ENCODE results near the gene CTIF. TPM values are rescaled to one million over a fixed set of nuclear protein-coding genes. Genes with fewer than 3 reads are reported as not detected.
"Not testable (repeated sequence)": the region's sequence is repeated elsewhere in the genome, so short reads cannot be mapped to it uniquely, and the experiment has no call there.

CTIF gene
- total RNA-seq, 1 donor from 2014 or later: 4.2 TPM

DNA sequence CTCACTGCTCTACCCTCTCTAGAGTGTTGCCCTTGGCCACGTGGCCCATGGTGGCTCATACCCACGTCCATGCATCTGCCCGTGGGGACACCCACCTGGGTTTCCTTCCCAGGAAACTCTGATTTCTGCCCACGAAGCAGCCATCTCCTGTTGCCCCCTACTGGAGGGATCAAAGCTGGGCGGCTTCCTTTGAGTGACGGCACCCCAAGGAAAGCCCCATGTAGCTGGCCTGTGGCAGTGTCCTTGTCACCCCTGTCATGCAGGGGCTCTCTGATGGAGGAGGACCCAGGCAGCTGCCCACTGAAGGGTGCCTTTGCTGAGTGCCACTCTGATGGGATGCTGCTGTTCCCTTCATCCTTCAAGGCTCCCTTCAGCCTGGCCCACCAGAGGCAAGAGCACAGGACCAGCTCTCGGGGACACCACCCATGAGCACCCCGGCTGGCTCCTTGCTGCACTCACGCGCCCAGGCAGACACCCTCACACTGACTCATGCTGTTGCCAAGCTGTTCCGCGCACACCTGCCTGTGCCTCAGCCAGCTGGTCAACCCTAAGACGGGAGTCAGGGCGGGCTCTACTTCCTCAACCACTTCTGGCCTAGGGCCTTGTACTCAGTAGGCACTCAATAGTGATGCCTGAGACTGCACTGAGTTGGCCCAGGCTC, 101.1 kb downstream of the CTIF start:
- intact Hi-C loops (cut with micrococcal nuclease): no loop called here

DNA sequence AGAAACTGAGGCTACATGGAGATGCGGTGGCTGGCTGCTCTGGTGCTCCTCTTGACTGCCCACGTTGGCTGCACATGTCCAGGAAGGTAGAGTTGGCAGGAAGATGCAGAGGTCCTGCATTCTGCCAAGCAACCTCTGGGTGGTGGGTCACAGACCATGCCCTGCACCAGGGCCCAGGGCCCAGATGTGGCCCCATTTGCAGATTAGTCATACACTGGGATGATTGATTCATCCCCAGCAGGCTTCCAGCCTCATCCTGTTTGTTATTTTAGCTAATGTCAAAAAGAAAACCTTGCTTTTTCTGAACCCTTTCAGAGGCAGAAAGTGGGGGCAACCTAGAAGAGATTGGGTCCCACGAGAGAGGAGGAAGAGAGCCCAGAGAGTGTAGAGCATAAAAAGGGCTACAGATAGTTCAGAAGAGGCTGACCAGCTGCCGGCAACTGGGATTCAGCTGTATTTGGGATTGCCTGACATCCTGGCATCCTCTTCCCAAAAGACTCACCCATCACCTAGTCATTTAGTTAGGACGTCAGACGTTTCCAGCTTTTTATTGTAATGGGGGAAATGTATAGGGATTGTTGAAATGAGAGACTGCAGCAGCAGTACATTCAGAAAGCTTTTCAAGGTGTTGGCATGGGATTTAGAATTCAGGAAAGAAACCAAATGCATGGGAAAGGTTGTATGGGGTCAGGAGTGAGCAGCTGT, 101.9 kb downstream of the CTIF start:
- intact Hi-C loops (cut with micrococcal nuclease): no loop called here

DNA sequence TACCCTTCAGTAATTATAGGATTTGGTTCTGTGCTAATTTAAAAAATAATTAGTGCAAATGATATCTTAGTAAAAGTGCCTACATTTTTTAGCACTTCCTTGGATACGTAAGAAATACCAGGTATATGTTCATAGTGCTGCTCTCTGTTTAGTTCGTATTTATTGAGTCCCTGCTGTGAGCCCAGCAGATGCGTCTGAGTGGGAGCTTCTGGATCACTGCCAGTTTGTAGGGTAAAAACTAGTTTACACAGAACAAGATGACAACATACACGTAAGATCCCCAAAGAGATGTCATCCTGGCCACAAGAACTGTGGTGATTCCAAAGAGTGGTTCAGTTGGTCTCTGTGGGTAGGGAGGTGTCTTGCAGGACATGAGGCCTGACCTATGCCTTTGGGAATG, 103.2 kb downstream of the CTIF start:
- intact Hi-C loops (cut with micrococcal nuclease): no loop called here

DNA sequence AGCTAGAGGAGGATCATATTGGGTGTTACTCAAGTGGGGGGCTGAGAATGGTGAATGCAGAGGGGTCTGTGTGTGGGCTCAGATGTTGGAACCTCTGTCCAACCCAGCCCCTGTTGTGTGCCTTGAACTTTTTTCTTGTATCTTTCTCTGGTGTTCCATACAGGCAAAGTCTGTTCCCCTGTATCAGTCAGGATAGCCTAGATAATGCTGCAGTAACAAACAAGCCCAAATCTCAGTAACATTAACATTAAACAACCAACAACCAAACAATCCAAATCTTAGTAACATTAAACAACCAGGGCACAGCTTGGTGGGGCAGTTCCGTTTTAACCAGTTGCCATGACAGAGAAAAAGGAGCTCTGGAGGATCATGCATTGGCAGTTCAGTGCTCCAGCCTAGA, 103.7 kb downstream of the CTIF start:
- intact Hi-C loops (cut with micrococcal nuclease): no loop called here

DNA sequence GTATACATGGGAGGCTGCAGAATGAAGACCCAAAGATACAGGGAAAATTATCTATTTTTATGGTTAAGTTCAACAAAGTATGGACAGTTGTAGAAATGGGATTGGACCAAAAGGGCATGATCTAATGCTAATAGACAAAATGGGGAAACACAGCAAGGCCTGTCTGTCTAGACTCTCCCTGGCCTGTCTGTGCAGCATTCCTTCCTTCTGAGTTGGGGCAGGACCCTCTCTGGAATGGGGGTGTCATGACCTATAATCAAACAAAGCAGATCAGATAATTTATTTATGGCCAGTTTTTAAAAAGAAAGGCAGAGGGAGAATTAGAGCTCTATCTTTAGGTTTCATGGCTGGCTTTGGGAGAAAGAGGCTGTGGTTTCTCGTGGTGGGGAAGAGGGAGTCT, 104.4 kb downstream of the CTIF start:
- intact Hi-C loops (cut with micrococcal nuclease): no loop called here

DNA sequence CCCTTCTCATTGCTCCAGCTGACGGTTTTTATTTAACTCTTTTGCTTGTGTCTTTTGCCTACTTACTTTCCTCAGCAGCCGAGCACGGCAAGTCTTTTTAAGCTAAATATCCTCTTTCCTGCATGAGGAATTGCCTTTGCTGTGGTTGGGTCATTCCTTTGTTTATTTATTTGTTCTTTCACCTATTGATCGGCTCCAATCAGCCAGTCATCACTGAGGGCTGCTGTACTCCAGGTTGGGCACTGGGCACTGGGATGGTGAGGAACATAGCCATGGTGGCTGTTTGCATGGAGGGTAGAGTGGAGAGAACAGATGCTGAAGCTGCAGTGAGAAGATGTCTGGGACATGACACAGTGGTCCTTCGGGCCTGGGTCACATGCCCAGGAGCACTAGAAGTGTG, 105.2 kb downstream of the CTIF start:
- intact Hi-C loops (cut with micrococcal nuclease): no loop called here

DNA sequence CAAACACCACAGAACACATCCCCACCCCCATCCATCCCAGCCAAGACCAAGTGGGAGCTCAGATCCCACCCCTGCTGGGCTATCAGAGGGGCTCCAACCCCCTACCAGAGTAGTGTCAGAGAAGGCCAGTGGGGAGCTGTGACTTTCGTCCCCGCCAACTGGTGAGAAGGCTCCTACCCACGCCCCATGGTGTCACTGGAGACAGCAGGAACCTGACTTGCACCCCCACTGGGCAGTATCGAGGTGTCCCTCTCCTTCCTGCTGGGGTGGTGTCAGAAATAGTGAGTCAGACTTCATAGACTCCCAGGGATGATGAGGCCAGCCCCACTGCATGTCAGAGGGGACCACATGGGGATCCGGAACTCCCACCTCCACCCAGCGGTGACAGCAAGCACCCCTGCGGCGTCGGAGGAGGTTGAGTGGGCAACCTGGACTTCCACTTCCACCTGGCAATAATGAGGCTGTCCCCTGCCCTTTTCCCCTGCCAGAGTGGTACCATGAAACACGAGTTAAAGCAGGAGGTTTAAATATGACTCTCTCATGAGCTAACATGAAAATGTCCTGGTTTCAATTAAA, 106.7 kb downstream of the CTIF start:
- intact Hi-C loops (cut with micrococcal nuclease): no loop called here

DNA sequence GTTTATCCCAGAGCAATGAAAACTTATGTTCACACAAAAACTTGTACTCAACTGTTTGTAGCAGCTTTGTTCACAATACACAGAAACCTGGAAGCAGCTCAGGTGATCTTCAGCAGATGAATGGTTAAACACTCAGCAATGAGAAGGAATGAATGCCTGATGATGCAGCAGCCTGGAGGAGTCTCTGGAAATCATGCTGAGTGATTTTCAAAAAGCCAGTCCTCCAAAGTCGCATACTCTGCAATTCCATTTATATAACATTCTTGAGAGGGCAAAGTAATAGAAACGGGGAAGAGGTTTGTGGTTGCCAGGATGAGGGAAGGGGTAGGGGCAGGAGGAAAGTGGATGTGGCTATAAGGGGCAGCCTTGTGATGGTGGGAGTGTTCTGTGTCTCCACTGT, 108.1 kb downstream of the CTIF start:
- intact Hi-C loops (cut with micrococcal nuclease): no loop called here

DNA sequence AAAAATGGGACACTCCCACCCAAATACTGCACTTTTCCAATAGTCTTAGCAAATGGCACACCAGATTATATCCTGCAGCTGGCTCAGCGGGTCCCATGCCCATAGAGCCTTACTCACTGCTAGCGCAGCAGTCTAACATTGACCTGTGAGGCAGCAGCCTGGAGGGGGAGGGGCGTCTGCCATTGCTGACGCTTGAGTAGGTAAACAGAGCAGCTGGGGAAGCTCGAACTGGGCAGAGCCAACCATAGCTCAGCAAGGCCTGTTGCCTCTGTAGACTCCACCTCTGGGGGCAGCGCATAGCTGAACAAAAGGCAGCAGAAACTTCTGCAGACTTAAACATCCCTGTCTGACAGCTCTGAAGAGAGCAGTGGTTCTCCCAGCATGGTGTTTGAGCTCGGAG, 110.4 kb downstream of the CTIF start:
- intact Hi-C loops (cut with micrococcal nuclease): no loop called here

DNA sequence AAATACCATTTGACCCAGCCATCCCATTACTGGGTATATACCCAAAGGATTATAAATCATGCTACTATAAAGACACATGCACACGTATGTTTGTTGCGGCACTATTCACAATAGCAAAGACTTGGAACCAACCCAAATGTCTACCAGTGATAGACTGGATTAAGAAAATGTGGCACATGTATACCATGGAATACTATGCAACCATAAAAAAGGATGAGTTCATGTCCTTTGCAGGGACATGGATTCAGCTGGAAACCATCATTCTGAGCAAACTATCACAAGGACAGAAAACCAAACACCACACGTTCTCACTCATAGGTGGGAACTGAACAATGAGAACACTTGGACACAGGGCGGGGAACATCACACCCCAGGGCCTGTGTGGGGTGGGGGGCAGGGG, 115.8 kb downstream of the CTIF start:
- intact Hi-C loops (cut with micrococcal nuclease): not testable (repeated sequence)

DNA sequence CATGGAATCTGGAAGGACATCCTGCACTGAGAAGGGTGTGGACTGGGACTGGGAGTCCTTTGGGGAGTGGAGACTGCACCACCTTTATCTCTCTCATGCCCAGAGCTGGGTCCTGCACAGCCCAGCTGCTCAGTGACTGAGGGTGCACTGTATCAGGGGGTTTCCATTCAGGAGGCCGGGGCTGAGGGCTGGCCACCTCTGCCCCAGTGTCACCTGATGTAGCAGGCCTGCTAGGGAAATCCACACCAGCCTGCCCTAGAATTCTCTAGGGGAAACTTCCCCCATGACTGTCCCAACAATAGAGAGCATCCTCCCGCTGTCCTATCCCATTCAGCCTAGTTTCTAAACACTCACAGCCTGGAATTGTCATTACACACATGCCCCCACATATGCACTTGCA, 116.7 kb downstream of the CTIF start:
- intact Hi-C loops (cut with micrococcal nuclease): no loop called here

DNA sequence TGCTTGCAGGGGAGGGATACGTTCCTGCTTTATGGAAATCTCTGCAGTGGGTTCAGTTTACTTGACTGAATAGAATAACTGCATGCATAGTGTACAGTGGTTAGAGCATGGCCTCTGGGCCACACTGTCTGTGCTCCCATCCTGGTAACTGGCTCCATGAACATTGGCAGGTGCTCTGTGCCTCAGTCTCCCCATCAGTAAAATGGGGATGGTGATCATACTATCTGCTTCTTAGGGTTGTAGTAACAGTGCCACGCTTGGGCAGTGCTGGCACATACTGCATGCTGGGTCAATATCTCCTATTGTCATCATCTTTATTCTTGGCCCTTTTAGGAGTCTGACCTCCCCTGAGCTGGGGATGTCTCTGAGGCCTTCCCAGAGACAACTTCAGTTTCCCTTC, 117.3 kb downstream of the CTIF start:
- intact Hi-C loops (cut with micrococcal nuclease): no loop called here

DNA sequence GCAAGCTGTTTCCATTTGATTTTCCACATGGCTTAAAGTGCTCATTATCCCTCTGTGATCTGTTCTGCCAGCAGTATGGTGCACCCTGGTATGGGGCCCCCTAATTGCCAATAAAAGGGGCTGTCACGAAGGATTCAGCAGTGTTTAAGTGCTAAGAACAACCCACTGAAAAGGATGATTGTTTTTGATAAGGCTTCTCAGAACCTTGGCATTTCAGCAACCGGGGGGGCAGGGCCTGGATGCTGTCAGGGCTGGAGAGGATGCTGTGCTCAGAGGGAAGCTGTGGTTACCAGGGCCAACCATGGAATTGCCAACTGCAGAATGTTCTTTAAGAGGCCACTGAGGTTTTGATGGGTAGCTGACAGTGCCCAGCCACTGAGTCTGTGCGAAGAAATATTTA, 117.8 kb downstream of the CTIF start:
- intact Hi-C loops (cut with micrococcal nuclease): no loop called here

DNA sequence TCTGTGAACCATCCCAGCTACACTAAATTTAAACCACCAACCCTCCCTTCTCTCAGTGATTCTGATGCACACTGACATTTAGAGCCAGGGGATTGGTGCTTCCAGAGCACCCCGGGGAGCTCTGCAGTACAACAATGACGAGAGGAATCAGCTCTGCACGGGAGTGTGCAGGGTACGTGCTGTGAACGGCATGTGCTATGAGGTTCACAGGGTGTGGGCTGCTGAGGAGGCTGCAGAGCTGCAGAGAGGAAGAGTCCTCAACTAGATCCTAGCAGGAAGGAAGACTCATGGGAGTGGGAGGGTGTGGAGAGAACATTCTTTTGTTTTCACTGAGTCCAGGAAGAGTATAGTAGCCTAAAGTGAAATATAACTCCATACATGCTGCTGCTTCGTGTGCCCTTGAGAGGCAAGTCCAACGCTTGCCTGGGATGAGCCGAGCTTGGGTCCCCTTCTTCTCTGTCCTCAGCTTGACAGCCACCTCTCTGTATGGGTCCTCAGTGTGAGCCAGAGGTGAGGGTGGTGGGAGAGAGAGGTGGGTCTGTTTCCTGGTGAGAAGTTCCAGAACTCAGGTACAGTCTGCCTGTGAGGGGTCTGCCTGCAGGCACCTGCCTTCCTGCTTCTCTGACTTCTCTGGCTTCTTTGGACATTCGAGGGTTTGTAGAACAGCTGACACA, 118.8 kb downstream of the CTIF start:
- intact Hi-C loops (cut with micrococcal nuclease): no loop called here

DNA sequence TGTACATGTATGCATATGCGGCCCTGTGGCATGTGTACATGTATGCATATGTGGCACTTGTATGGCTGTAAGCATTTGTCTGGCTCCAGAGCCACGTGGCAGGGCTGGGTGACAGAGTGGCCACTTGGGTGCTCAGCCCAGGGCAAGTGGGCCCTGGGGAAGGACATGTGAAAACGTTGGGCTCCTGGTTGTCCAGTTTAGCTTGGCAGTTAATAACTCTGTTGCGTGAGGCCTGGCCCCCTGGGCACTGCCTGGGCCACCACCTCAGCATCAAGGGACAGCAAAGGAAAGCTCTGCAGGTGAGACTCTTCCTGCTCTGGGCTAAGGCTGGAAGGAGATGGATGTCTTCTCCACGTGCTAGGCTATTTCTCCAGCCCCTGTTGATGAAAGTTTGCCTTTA, 119.9 kb downstream of the CTIF start:
- intact Hi-C loops (cut with micrococcal nuclease): no loop called here

DNA sequence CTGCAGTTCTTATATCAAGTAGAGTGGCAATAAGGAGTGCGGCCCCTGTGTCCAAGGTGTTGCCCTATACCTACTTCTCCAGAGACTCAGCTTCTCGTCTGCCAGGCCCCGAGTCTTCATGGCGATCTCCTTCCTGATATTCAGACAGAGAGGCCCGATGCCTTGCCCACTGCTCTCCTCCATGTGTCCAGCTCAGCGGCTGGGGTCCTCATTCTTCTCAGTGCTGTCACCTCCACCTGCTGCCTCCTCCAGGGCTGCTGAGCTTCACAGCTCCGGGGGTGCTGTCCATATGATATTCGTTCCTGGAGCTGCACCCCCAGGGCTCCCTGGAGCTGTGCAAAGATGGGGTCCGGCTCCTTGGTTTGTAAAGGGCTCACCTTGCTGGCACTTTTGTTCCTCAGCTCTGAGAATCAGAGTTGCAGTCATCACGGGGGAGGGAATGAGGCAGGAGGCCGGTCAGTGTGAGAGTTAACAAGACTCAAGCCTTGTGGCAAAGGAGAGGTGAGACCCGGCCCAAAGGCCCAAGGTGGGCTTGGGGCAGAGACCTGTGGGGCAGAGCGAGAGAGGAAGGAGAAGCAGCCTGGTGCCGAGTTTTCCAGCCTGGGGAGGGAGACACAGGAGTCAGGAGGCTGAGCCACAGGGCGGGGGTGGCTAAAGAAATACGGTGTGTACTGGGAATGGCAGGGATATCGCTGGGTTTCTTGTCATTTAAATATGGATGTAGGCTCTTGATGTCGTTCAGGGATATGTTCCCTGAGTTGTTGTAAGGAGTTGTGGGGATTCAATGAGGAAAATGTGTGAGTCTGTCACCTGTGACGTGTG, 120.6 kb downstream of the CTIF start:
- intact Hi-C loops (cut with micrococcal nuclease): no loop called here

DNA sequence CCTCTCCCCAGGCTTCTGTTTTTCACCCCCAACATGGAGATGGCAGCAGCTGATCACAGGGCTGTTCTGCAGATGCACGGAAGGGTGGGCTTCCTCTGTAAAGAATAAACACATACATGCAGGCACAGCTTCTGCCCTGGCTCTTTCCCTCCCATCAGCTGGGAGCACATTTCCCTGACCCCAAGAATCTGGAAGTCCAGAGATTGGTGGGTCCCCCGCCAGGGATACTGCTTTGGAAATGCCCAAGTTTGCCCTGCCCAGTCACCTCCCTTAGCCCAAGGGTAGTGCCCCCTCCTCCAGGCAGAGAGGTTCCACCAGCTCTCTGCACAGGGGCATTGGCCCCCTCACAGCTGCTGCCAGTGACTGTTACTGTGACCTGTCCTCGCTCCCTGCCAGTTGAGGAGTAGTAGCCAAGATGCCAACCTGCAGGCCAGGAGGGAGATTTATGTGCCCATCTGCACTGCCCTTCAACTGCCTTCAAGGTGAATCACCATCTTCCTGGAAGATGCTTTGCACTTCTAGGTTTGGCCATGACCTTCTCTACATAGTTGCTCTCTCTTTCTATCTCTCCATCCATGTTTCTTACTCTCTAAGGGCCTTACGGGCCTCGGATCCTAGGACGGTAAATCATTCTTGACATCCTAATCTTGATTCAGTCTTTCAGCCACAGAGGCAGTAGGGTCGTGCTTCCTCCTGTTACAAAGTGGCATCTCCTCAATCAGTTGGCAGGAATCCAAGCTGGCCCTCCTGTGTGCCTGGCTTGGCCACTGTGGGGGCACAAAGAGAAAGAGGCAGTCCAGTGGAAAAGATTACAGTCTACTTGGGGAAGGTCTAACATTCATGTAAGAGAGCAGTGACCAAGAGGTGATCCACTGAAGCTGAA, 121.8 kb downstream of the CTIF start:
- intact Hi-C loops (cut with micrococcal nuclease): no loop called here

DNA sequence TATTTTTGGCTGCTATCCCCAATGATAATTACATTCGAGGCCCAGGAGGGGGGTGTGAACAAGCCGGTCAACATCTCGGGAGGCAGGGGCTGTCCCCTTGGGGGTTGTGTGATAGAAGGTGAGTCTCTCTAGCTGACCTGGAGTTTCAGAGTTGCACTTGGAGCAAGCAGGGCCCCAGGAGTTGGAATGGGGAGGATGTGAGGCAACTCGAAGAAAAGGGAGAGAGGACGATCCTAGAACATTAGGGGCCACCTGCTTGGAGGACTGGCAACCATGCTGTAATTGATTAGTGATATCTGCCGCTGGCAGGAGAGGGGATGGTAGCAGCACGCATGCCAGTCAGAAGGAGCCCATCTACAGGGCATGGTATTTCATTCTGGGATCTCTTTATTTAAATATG, 122.6 kb downstream of the CTIF start:
- intact Hi-C loops (cut with micrococcal nuclease): no loop called here

DNA sequence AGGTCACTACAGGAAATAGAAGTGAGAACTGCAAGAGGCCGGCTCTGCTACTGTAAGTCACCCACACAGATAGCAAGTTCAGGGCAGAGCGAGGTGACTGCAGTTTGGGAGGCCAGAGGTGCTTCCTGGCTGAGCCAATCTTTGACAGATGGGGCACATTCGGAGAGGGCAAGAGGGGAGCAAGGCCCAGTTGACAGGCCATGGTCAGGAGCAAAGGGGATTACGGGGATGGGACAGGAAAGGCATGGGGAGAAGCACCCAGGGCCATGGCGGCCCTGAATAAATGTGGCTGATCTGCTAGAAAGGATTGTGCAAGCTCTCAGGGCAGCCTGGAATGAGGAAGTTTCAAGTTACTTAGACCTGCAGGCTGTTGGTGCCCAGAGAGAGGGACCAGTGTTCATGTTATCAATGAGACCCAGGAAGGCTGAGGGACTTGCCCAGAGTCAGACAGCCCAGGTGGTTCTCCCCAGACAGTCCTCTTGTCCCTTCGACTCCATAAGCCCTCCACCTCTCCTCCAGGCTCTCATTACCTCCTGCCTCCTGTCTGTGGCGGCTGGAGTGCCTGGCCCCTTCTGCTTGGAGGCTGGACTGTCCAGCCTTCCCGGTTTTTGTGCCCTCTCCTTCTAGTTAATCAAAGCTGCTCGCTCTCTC, 123.3 kb downstream of the CTIF start:
- intact Hi-C loops (cut with micrococcal nuclease): no loop called here
